GM19455 (cell line): Measurements from ENCODE around the gene SETD2.
"Not testable (repeated sequence)": the region's sequence is repeated elsewhere in the genome, so short reads cannot be mapped to it uniquely, and the experiment has no call there.

Experiments used
- ATAC-seq: cut with Tn5 transposase; IDR thresholded peaks from one replicate; pipeline ENCODE4 v1.9.1; 2021; ENCODE audit not compliant: unreplicated experiment

The SETD2 gene

DNA sequence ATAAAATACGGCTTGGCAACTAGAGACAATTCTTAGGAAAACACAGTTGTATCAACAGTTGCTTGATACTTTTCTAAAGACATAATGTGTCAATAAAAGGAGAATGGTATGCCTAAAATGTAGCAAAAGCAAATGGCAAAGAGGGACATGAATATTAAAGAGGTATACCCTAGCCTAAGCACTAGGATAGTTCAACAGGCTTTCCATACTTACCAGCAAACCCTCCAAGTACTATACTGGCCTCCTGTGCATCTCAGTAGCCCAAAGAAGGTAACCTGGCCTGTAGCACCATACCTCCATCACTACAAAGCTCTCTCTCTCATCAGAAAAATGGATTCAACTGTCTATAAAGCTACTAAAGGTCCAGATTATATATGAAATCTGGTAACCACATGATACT, 7.5 kb downstream of the SETD2 start:
- ATAC-seq = no peak

DNA sequence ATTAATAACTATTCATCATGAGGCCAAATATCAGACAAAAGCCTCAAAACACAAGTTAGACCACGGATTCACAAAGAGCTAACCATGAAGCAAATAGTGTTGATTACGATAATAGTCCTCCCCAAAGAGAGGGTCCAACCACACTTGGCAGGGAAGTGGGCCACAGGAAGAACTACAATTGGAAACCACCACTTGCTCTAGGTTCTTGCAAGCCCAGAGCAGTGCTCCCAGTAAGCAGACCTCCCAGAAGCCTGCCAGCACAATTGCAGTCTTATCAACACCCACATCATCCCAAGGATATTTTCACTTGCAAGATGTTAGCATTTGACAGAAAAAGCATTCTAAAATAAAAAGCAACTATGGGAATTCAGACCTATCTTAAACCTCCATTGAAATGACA, 11.3 kb downstream of the SETD2 start:
- ATAC-seq = no peak

DNA sequence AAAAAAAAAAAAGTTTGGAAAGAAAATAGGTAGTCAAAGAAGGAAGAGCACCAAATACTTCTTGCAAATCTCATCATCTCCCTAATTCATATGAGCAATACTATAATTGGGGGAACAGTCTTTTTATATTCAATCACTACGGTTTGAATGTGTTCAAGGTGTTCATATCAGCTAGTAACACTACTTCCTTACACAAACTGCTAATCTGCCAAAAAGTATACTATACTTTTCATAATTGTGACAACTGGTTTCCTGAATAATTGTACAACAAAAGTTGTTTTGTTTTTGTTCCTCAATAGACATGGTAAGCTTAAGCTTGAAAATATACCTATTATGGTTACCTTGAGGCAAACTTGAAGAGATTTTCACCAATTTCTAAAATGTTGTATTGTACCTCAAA, 12.1 kb downstream of the SETD2 start:
- no peak for ATAC-seq

DNA sequence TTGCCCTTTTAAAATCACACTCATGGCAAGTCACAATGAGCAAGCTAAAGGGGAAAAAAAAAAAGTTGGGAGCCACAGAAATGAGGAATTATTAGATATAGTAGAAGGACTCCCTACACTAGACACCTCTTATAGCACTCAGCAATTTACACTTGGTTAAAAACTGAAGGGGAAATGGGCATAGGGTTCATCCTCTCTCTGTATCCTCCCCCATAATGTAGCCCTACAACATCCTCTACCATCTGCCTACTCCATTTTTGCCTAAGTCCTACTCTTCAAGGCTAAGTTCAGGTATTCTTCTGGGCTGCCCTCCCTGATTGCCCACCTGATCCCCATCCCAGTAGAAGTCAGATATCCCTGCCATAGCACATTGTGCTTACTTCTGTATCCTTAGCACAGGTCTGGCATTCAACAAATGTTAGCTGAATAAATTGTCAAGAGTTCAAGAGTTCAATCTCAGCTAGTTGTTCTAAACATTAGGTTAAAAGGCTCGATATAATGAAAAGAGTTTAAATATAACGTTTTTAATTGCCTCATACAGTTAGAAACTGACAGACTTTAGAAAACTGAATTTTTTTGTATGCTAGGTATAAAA, 14.5 kb downstream of the SETD2 start:
- no peak for ATAC-seq

DNA sequence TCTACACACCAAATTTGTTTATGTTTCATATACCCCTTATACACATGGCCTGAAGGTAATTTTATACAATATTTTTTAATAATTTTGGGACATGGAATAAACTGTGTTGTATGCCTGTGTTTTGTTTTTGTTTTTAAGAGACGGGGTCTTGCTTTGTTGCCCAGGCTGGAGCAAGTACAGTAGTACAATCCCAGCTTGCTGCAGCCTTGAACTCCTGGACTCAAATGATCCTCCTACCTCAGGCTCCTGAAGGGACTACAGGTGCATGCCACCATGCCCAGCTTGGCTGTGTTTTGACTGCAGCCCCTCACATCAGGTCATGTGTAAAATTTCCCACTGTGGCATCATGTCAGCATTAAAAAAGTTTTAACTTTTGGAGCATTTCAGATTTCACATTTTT, 18.6 kb downstream of the SETD2 start:
- ATAC-seq = no peak

DNA sequence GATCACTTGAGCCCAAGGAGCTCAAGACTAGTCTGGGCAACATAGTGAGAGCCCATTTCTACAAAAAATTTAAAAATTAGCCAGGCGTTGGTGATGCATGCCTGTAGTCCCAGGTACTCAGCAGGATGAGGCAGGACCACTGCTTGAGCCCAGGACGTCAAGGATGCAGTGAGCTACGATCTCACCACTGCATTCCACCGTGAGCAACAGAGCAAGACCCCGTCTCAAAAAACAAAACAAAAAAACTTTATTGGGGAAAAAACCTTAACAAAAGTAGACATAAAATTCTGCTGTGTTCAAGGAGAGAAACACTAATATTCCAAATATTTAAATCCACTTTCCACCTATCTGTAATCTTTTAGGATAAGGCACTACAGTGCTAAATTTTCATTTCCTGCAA, 20.8 kb downstream of the SETD2 start:
- ATAC-seq = no peak

DNA sequence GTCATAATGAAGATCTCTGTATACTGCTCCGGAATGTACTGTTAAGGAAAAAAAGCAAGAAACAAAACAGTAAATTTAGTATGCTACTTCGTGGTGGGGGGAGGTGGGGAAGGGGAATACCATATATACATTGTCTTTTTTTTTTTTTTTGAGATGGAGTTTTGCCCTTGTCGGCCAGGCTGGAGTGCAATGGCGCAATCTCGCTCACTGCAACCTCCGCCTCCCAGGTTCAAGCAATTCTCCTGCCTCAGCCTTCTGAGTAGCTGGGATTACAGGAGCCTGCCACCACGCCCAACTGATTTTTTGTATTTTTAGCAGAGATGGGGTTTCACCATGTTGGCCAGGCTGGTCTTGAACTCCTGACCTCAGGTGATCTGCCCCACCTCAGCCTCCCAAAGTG, 21.4 kb downstream of the SETD2 start:
- not testable (repeated sequence) for ATAC-seq

DNA sequence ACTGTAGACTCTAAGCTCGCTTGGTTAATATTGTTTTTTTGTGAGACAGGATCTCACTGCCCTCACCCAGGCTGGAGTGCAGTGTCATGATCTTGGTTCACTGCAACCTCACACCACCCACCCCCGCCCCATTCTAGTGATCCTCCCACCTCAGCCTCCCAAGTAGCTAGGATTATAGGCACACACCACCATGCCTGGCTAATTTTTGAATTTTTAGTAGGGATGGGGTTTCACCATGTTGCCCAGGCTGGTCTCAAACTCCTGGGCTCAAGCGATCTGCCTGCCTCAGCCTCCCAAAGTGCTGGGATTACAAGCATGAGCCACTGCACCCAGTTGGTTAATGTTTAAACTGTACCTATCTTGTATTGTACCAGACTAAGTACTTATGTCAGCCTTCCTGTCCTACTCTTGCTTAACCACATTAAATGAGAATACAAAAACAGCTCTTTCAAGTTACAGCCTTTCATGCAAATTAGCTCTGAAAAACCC, 22.9 kb downstream of the SETD2 start:
- peak; percentile 73 for ATAC-seq

DNA sequence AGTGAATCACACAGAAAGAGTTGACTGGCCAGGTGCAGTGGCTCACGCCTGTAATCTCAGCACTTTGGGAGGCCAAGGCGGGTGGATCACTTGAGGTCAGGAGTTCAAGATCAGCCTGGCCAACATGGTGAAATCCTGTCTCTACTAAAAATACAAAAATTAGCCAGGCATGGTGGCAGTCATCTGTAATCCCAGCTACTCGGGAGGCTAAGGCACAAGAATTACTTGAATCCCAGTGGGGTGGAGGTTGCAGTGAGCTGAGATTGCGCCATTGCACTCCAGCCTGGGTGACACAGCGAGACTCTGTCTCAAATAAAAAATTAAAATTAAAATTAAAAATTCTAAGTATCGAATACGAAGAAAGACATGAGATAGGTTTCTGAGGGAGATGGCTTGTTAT, 23.4 kb downstream of the SETD2 start:
- ATAC-seq = not testable (repeated sequence)

DNA sequence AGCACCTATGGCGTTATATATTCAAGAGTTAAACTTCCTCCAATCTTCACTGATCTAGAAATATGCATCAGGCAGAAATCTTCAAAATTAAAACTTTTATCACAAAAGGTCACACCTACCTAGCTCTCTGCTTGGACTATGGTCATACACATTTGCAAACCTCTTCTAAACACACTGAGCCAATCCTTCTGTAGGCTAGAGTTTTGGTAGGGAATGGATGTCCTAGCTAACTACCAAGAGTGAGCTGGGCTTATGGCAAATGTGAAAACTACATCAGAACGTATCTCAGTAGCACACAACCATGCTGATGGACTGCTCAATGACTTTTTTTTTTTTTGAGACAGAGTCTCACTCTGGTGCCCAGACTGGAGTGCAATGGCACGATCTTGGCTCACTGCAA, 29.6 kb downstream of the SETD2 start:
- ATAC-seq = no peak

DNA sequence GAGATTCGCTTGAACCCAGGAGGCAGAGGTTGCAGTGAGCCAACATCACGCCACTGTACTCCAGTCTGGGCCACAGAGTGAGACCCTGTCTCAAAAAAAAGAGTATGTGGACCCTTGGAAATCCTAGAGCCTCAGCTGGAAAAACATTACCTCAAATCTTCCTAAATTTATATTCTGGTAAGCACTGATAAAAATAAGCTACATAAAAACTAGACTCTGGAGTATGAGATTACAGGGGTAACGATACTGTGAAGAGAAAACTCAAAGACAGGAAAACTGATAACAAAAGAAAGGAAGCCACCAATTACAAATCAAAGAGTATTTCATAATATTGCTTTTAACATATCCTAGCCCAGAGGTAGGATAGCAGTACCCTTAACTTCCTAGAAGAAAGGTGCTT, 30.3 kb downstream of the SETD2 start:
- ATAC-seq = no peak

DNA sequence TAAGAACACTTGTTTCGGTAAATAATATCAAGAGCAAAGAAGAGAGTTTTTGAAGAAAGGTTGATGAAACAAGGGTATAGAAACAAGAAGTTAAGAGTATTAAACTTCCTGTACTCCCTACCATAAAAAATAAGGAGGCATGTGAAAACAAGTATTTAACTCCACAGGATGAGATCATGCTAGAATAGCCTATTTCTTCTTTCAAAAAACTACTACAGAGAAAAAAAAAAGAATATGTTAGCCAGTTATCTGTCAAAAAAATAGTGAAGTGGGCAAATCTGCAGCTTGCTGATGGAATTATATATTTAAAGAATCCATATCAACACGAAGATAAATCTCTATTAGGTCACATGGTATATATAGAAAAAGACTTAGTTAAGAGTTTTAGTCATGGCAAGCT, 33.4 kb downstream of the SETD2 start:
- no peak for ATAC-seq

DNA sequence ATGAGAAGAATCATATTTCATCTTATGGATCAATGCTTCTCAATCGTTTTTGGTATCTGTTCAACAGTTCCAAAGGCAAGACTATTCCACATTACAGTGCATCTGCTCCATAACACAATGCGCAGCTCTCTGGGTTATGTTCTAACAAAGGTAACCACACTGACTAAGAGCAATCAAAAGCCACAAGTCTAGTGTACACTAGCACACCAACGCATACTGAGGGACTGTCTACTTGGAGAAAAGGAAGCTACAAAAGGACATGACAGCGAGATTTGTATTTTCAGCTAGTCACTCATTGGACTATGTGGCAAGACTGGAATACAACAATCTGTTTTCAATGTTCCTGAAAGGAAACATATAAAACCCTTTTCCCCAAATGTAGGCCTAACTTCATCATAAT, 35.8 kb downstream of the SETD2 start:
- ATAC-seq = no peak

DNA sequence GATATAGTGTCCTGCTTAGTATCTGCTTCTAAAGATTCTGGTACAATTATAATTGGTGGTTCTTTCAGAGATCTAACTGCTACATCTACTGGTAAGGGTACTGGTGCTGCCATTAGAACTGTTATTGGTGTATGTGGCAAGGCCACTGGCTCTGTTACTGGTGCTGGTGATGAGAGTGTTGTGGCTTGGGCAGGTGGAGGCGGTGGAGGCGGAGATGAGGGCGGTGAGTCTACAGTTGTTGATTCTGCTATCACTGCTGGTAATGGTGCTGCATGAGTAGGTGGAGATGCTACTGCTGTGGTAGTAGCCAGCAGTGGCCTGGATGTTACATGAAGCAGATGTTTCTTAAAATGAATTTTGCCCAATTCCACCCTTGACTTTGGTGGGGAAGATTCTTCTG, 40.1 kb downstream of the SETD2 start:
- ATAC-seq = no peak

DNA sequence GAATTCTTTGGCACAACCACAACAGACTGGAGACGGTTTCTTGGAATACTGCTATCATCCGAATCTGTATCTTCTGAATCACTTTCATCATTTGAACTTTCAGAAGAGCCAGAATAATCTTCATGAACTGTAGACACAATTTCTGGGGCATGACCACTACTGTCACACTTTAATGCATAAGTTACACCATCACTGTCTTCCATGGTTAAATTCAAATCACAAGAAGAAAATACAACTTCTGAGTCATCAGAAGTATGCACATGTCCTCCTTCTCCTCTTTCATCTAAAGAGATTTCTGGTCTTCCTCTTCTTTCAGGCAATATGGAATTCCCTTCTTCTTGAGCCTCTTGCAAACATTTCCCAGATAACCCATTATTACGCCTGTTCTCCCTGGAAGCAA, 42.5 kb downstream of the SETD2 start:
- no peak for ATAC-seq

DNA sequence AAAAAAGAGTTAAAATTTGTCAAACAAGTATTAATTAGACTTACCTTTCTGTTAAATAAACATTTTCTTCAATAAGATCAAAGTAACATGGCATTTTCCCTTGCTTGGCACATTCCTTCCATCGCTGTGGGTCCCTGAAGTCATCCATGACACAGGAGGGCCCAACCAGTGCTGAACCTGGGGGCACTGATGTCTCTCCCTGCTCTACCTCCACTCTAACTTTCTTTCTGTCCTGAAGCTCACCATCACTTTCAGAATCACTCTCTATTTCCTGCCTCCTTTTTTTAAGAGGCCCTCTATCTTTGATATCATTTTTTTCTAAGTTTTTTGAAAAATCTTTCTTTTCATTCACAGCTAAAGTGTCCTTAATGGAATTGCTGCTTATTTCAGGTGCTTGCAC, 43.8 kb downstream of the SETD2 start:
- no peak for ATAC-seq

DNA sequence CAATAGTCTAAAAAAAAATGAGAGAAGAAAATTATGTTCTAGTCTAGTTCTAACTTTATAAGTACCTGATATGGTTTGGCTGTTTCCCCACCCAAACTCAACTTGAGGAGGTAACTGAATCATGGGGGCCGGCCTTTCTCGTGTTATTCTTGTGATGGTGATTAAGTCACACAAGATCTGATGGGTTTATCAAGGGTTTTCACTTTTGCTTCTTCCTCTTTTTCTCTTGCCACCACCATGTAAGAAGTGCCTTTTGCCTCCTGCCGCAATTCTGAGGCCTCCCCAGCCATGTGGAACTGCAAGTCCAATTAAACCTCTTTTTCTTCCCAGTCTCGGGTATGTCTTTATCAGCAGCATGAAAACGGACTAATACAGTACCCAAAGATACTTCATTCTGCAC, 44.5 kb downstream of the SETD2 start:
- ATAC-seq = not testable (repeated sequence)

DNA sequence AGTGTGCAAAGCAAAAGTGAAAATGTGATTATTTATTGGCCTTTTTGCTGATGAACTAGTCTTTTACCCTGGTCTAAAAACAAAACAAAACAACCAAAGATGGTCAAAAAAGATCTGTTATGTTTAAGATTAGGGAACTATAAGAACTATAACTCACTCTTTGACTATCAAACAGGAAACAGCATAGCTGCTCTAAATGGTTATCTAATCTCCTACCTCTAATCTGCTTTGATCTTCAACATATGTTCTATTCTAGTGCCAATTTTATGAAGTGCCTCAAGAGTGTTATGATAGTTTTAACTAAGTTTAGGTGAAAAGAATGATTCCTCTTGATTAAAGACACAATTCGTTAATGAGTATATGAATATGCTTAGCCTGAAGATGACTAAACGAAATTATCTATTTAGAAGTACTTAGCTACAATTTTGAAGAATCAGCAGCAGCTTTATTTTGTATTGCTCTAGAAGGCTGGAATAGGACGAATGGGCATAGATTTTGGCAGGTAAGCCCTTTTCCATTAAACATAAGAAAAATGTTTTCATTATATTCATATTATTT, 46.0 kb downstream of the SETD2 start:
- no peak for ATAC-seq

DNA sequence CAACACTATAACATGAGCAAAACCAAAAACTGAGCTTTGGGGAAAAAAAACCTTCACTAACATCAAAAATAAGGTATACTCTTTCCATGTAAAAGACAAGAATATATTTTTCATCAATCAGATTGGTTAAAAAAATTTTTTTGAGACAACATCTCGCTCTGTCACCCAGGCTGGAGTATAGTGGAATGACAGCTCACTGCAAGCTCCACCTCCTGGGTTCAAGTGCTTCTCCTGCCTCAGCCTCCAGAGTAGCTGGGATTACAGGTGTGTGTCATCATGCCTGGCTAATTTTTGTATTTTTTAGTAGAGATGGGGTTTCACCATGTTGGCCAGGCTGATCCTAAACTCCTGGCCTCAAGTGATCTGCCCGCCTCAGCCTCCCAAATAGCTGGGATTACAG, 48.4 kb downstream of the SETD2 start:
- ATAC-seq = not testable (repeated sequence)

DNA sequence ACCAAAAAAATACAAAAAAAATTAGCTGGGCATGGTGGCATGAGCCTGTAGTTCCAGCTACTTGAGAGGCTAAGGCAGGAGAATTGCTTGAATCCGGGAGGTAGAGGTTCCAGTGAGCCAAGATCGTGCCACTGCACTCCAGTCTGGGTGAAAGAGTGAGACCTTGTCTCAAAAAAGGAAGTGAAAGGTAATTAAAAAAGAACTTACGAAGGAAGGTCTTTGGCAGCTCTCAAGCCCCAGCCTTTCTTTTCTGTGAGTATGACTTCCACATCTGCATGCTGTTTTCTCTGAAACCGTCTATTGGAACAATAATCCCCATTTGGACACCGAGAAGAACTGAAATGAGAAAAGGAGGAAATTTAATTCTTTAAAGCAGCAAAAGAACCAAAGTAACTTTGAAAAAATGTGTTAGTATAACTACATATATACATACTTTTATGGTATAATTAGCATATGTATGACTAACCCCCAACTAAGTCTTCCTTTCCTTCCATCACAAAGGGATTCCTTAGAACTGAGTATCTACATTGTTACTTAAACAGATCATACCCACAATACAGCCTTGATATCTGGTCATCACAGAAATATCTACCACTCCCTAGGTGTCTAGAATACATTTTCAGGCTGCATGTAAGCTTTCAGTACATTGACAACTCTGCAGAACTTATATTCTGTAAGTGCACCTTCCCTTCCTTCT, 50.1 kb downstream of the SETD2 start:
- ATAC-seq = no peak

DNA sequence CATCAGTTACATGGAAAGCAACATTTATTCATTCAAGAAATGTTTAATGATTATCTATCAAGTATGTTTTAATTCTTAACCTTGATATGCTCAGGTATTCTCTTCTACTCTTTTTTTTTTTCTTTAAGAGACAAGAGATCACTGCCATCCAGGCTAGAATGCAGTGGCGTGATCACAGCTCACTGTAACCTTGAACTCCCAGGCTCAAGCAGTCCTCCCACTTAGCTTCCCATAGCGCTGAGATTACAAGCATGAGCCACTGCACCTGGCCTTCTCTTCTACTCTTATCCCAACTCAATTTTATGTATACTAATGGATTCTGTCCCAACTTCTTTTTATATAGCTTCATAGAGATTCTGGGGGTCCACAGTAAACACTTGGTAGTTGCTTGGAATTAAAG, 50.9 kb downstream of the SETD2 start:
- ATAC-seq = no peak

DNA sequence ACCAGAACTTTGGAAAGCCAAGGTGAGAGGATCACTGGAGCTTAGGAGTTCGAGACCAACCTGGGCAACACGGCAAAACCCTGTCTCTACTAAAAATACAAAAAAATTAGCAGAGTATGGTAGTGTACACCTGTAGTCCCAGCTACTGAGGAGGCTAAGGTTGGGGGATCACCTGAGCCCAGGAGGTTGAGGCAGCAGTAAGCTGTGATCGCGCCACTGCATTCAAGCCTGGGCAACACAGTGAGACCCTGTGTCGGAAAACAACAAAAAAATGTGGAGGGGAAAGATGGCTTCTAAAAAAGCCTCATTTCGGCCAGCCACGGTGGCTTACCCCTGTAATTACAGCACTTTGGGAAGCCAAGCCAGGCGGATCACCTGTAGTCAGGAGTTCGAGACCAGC, 54.5 kb downstream of the SETD2 start:
- ATAC-seq = no peak

DNA sequence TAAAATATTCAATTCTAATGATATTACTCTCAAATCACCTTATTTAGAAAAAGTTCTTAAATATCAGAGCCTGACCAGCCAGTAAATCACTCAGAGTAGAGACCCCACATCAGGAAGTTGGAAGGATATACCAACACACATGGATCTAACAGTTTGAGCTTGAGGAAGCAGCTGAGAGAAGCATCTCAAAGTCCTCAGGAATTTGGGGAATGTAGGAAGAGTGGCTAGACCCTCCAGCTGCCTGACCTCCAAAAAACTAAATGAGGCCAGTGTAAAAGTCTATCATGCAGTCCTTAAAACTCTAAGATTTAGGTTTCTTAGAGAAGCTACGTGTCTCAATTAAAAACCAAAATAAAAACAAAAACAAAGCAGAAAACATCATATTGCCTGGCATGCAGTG, 55.4 kb downstream of the SETD2 start:
- ATAC-seq = no peak
